ENCODE measurements around the gene OR2V2.

DNA sequence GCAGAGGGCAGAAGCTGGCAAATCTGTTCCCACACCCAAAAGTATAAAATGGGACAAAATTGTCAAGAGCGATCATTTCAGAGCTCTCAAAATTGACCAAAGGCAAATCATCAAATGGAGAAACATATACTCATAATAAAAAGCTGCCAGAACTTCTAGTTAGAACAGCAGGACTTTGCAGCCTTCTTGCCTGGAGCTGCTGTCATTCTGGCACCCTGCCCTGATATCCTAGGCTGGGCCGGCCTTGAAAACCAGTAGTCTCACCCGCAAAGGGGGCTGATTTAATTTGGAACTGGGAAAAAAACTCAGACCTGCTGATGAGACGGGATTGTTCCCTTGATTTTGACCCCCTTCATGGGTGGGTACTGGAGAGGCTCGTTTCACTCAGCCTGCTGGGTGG, 34.9 kb upstream of the OR2V2 start:
- TF ChIP-seq CTCF (IDR thresholded peaks at IDR 0.05; ENCODE audit: insufficient read depth, low read depth, low read length) (no peak), EZH2 (IDR thresholded peaks at IDR 0.05; ENCODE audit: insufficient read depth, low read length) (no peak)
